Panc1 (cell line): Measurements from ENCODE around the gene TLE6.

Experiments
- POLR2AphosphoS5 ChIP-seq: IDR thresholded peaks from 2 replicates; pipeline ENCODE4 v1.6.1; 2012; ENCODE audit warnings: mild to moderate bottlenecking, low read depth, low read length, moderate library complexity
- SIN3A ChIP-seq: IDR thresholded peaks from 2 replicates; pipeline ENCODE4 v1.6.1; 2012; ENCODE audit warnings: low read depth, mild to moderate bottlenecking, low read length, moderate library complexity, borderline replicate concordance; ENCODE audit not compliant: insufficient read depth
- TCF7L2 ChIP-seq: IDR thresholded peaks from 2 replicates; pipeline ENCODE4 v1.6.1; 2011; ENCODE audit warnings: mild to moderate bottlenecking, low read depth, low read length, inconsistent platforms
- TF ChIP-seq, protein P1 (sequence below): fragments of 450-650 bp; IDR thresholded peaks from 2 replicates; pipeline ENCODE4 v1.5.1; 2017; ENCODE audit warnings: mild to moderate bottlenecking
- TF ChIP-seq, protein P2 (sequence below), 2 experiments: IDR thresholded peaks; 2 replicates each; pipeline ENCODE4 v1.6.1; 2011 to 2012; ENCODE audit warnings: low read depth in 2 of 2, control low read depth in 1 of 2, low read length in 1 of 2, mild to moderate bottlenecking in 1 of 2, moderate library complexity in 1 of 2; ENCODE audit not compliant: insufficient read depth in 1 of 2

DNA sequence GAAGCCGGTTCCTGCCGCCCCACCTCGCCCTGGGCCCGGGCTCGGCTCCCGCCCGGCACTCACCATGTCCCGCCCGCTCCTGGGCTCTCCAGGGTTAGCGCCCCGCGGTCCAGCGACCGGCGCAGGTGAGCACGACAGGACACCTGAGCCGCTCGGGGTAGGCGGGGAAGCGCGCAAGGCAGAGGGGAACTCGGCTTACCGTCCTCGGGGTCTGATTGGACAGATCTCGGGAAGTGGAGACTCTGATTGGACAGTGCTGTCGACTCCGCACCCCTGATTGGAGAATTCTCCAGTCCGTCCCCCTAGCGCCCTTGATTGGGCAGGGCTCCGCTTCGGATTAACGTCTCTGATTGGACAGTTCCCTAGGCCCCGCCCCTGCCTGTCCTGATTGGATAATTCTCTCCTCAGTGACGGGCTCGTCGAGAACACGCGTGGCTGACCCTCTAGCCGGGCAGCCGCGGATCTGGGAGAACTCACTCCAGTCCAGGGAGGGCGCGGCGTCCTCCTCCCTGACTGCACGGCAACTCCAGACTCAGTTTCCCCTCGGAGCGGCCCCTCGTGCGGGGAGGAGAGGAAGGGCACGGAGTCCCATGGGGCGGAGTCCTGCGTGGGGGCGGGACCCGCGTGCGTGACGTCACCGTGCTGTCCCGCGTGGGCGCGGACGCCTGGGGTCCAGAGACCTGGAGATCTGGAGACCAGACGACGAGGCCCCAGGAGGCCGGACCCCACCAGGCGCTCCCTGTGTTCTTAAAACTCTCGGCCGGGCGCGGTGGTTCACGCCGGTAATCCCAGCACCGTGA is 32.4 kb upstream of the TLE6 start, which contains the start of gene ZNF77:
- TF ChIP-seq, protein P1, sequence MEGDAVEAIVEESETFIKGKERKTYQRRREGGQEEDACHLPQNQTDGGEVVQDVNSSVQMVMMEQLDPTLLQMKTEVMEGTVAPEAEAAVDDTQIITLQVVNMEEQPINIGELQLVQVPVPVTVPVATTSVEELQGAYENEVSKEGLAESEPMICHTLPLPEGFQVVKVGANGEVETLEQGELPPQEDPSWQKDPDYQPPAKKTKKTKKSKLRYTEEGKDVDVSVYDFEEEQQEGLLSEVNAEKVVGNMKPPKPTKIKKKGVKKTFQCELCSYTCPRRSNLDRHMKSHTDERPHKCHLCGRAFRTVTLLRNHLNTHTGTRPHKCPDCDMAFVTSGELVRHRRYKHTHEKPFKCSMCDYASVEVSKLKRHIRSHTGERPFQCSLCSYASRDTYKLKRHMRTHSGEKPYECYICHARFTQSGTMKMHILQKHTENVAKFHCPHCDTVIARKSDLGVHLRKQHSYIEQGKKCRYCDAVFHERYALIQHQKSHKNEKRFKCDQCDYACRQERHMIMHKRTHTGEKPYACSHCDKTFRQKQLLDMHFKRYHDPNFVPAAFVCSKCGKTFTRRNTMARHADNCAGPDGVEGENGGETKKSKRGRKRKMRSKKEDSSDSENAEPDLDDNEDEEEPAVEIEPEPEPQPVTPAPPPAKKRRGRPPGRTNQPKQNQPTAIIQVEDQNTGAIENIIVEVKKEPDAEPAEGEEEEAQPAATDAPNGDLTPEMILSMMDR = no peak
- TF ChIP-seq, protein P2, sequence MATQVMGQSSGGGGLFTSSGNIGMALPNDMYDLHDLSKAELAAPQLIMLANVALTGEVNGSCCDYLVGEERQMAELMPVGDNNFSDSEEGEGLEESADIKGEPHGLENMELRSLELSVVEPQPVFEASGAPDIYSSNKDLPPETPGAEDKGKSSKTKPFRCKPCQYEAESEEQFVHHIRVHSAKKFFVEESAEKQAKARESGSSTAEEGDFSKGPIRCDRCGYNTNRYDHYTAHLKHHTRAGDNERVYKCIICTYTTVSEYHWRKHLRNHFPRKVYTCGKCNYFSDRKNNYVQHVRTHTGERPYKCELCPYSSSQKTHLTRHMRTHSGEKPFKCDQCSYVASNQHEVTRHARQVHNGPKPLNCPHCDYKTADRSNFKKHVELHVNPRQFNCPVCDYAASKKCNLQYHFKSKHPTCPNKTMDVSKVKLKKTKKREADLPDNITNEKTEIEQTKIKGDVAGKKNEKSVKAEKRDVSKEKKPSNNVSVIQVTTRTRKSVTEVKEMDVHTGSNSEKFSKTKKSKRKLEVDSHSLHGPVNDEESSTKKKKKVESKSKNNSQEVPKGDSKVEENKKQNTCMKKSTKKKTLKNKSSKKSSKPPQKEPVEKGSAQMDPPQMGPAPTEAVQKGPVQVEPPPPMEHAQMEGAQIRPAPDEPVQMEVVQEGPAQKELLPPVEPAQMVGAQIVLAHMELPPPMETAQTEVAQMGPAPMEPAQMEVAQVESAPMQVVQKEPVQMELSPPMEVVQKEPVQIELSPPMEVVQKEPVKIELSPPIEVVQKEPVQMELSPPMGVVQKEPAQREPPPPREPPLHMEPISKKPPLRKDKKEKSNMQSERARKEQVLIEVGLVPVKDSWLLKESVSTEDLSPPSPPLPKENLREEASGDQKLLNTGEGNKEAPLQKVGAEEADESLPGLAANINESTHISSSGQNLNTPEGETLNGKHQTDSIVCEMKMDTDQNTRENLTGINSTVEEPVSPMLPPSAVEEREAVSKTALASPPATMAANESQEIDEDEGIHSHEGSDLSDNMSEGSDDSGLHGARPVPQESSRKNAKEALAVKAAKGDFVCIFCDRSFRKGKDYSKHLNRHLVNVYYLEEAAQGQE (IDR thresholded peaks at IDR 0.05; ENCODE audit: insufficient read depth in 1 of 2, low read depth in 2 of 2, low read length in 1 of 2) = no peak
- TF ChIP-seq SIN3A (no peak; the same call in 1 of the 2 replicates), POLR2AphosphoS5 (no peak; the same call in 1 of the 2 replicates), TCF7L2 (no peak)
